Endothelial cell of umbilical vein (primary cell): Measurements from ENCODE around the gene WDFY3. TPM values are rescaled to one million over a fixed set of nuclear protein-coding genes. Genes with fewer than 3 reads are reported as not detected.
"Not testable (repeated sequence)": the region's sequence is repeated elsewhere in the genome, so short reads cannot be mapped to it uniquely, and the experiment has no call there.

Source experiments
- BruUV-seq: library from RNA; stranded (reverse); fragments of 400-500 nt; replicated peaks from 2 replicates; lab custom pipeline; 2021; lab: Mats Ljungman, UMichigan
- CTCF ChIA-PET: fragments of 300-600, 350-600 bp; sonication (Branson Sonifier 250); formaldehyde crosslinking; loops from one replicate; lab custom pipeline; 2021; ENCODE audit warnings: antibody characterized with exemption, inconsistent platforms; lab: Charles Lee
- POLR2A ChIA-PET: fragments of 300-600, 350-600 bp; sonication (Branson Sonifier 250); formaldehyde crosslinking; loops from one replicate; lab custom pipeline; 2021; ENCODE audit warnings: antibody characterized with exemption, inconsistent platforms; lab: Charles Lee
- DNase-seq: peaks from one replicate; pipeline ENCODE4 v3.0.0-alpha.2; 2011; ENCODE audit warnings: low read depth, low spot score
- FAIRE-seq: peaks from 2 replicates; lab custom pipeline; 2011; peaks lifted over from hg19 to GRCh38; lab: Jason Lieb, UNC
- H2AFZ ChIP-seq: 2 replicates; pipeline ENCODE4 v1.6.0; 2012; ENCODE audit warnings: low read depth, low read length, control low read depth, inconsistent platforms
- H3K27ac ChIP-seq: 2 replicates; pipeline ENCODE4 v1.5.1; 2011; ENCODE audit warnings: low read depth, mild to moderate bottlenecking, control low read depth, low read length, moderate library complexity; ENCODE audit not compliant: insufficient read depth
- H3K27me3 ChIP-seq, 2 experiments: 2 replicates each; pipeline versions ENCODE4 v1.6.0 to v1.6.1; 2011; ENCODE audit warnings: low read length in 2 of 2, mixed read lengths in 1 of 2; ENCODE audit not compliant: control insufficient read depth in 2 of 2, insufficient read depth in 2 of 2
- H3K36me3 ChIP-seq, 2 experiments: 2 replicates in 1 of 2; 3 replicates in 1 of 2; pipeline ENCODE4 v1.5.1; 2011; ENCODE audit warnings: low read length in 2 of 2, mild to moderate bottlenecking in 1 of 2, moderate library complexity in 1 of 2; ENCODE audit not compliant: control insufficient read depth in 2 of 2, insufficient read depth in 2 of 2; ENCODE audit errors: extremely low read depth in 1 of 2
- H3K4me1 ChIP-seq: 3 replicates; pipeline ENCODE4 v1.5.1; 2011; ENCODE audit warnings: mild to moderate bottlenecking, low read length; ENCODE audit not compliant: control insufficient read depth, insufficient read depth; ENCODE audit errors: extremely low read depth
- H3K4me2 ChIP-seq: 2 replicates; pipeline ENCODE4 v1.6.1; 2011; ENCODE audit warnings: low read length, control low read depth, mixed read lengths; ENCODE audit not compliant: insufficient read depth
- H3K4me3 ChIP-seq, 3 experiments: fragments of 200-600 bp in 1 of 3; sonication (generic), shearing (Covaris generic) in 1 of 3; replicated peaks in 1 of 3; 2 replicates each; pipeline ENCODE4 v1.5.1; 2011 to 2016; ENCODE audit warnings: control low read depth in 3 of 3, low read length in 3 of 3, mild to moderate bottlenecking in 2 of 3, inconsistent platforms in 1 of 3, low read depth in 1 of 3, moderate library complexity in 1 of 3; ENCODE audit not compliant: insufficient read depth in 1 of 3
- H3K79me2 ChIP-seq: 2 replicates; pipeline ENCODE4 v1.6.0; 2012; ENCODE audit warnings: low read length, inconsistent platforms; ENCODE audit not compliant: control insufficient read depth, insufficient read depth
- H3K9ac ChIP-seq: replicated peaks from 2 replicates; pipeline ENCODE3; 2011; ENCODE audit warnings: low read length, control low read depth; ENCODE audit not compliant: insufficient read depth; ENCODE audit errors: extremely low read depth
- H3K9me1 ChIP-seq: replicated peaks from 3 replicates; pipeline ENCODE4 v1.6.0; 2011; ENCODE audit warnings: mild to moderate bottlenecking, low read length; ENCODE audit not compliant: control insufficient read depth, insufficient read depth; ENCODE audit errors: extremely low read depth
- H3K9me3 ChIP-seq: replicated peaks from 2 replicates; pipeline ENCODE4 v1.5.1; 2012; ENCODE audit warnings: low read length, inconsistent platforms; ENCODE audit not compliant: control insufficient read depth, insufficient read depth
- H4K20me1 ChIP-seq: replicated peaks from 2 replicates; pipeline ENCODE3; 2011; ENCODE audit warnings: mild to moderate bottlenecking, low read length; ENCODE audit not compliant: control insufficient read depth, insufficient read depth; ENCODE audit errors: extremely low read depth
- EZH2 ChIP-seq: IDR thresholded peaks from 2 replicates; pipeline ENCODE4 v1.6.1; 2012; ENCODE audit warnings: borderline replicate concordance, low read depth, mild to moderate bottlenecking, moderate library complexity, low read length, inconsistent platforms; ENCODE audit not compliant: severe bottlenecking
- FOS ChIP-seq: IDR thresholded peaks from 2 replicates; pipeline ENCODE4 v1.6.1; 2011; ENCODE audit warnings: mild to moderate bottlenecking, low read length, moderate library complexity, borderline replicate concordance; ENCODE audit not compliant: insufficient read depth
- GATA2 ChIP-seq: IDR thresholded peaks from 2 replicates; pipeline ENCODE4 v1.7.0; 2011; ENCODE audit warnings: low read depth, mild to moderate bottlenecking, moderate library complexity, mixed read lengths, low read length; ENCODE audit not compliant: insufficient read length, insufficient read depth
- JUN ChIP-seq: IDR thresholded peaks from 2 replicates; pipeline ENCODE4 v1.6.1; 2011; ENCODE audit warnings: borderline replicate concordance, low read depth; ENCODE audit not compliant: insufficient read length, insufficient read depth
- MYC ChIP-seq: IDR thresholded peaks from one replicate; pipeline ENCODE4 v1.6.1; 2011; ENCODE audit warnings: mild to moderate bottlenecking, low read depth, low read length
- POLR2A ChIP-seq: IDR thresholded peaks from 2 replicates; pipeline ENCODE4 v1.6.1; 2012; ENCODE audit warnings: low read depth, mild to moderate bottlenecking, control low read depth, low read length
- POLR2AphosphoS5 ChIP-seq: IDR thresholded peaks from 2 replicates; pipeline ENCODE4 v1.6.1; 2012; ENCODE audit warnings: low read depth, mild to moderate bottlenecking, control low read depth, low read length, moderate library complexity; ENCODE audit not compliant: insufficient read depth
- dilution Hi-C: fragments of 300-500 bp; cut with MboI; formaldehyde crosslinking; loops from one replicate; pipeline ENCODE4 v1.15.0; 2019; ENCODE audit warnings: low sequenced_read_pairs; ENCODE audit not compliant: extremely low pct_ligation_motif_present
- intact Hi-C: fragments of 100-400 bp; cut with micrococcal nuclease; formaldehyde crosslinking; loops from one replicate; pipeline ENCODE4 v1.10.0; 2022
- polyA plus RNA-seq, 4 experiments: library from polyadenylated mRNA; depleted of rRNA in 3 of 4; stranded (reverse) in 3 of 4; unstranded in 1 of 4; fragments of >200 nt; gene quantifications; 2 replicates each; pipeline versions ENCODE4 v1.2.1 to v1.2.3, GENCODE V29; 2011 to 2012; ENCODE audit warnings: missing spikeins in 1 of 4
- total RNA-seq: library from RNA; stranded (reverse); gene quantifications from 2 replicates; pipeline ENCODE4 v1.2.3, GENCODE V29; 2021
- TF ChIP-seq, protein P1 (sequence below): IDR thresholded peaks from 2 replicates; pipeline ENCODE4 v1.6.1; 2011; ENCODE audit not compliant: insufficient read depth, insufficient read length
- TF ChIP-seq, protein P2 (sequence below), 2 donors: IDR thresholded peaks; 1 replicate in 1 of 2; 2 replicates in 1 of 2; pipeline ENCODE4 v1.5.1; 2011; ENCODE audit warnings: low read length in 2 of 2, mild to moderate bottlenecking in 2 of 2, moderate library complexity in 2 of 2, control low read depth in 1 of 2, inconsistent platforms in 1 of 2, low read depth in 1 of 2; ENCODE audit not compliant: insufficient read depth in 1 of 2; ENCODE audit errors: extremely low read depth in 1 of 2

The WDFY3 gene
- total and polyA plus RNA-seq, 2 donors (not counting 3 experiments of a cell fraction or from before 2014, with no cell fraction given): 37.0 to 113 TPM

DNA sequence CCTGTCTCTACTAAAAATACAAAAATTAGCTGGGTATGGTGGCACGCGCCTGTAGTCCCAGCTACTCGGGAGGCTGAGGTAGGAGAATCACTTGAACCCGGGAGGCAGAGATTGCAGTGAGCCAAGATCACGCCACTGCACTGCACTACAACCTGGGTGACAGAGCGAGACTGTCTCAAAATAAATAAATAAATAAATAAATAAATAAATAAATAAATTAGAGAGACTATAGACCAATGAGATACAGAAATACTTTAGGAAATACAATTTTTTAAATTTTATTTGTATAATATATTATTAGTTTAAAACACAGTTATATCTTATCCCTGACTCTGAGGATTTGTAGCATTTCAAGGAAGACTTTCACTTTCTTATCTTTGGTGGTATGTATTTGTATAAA lies 136.9 kb downstream of the WDFY3 start:
- H3K4me3 ChIP-seq, H3K9me1 ChIP-seq, H3K4me1 ChIP-seq, intact Hi-C loops, H3K4me2 ChIP-seq, DNase-seq, FAIRE-seq, H3K27ac ChIP-seq, H3K9ac ChIP-seq, H3K79me2 ChIP-seq, H3K9me3 ChIP-seq, H4K20me1 ChIP-seq, BruUV-seq, H3K27me3 ChIP-seq, dilution Hi-C loops, POLR2A ChIA-PET, H2AFZ ChIP-seq: not testable (repeated sequence)
- peaks cover 0 to 13% of the 10 kb centered on the region in 2 experiments for H3K36me3 ChIP-seq
- CTCF ChIA-PET: interaction anchor here (0.8 to 1.5 kb wide), 3 partner anchors 28 to 136 kb away, joined by 3 read pairs; no protein-coding TSS in a partner anchor

DNA sequence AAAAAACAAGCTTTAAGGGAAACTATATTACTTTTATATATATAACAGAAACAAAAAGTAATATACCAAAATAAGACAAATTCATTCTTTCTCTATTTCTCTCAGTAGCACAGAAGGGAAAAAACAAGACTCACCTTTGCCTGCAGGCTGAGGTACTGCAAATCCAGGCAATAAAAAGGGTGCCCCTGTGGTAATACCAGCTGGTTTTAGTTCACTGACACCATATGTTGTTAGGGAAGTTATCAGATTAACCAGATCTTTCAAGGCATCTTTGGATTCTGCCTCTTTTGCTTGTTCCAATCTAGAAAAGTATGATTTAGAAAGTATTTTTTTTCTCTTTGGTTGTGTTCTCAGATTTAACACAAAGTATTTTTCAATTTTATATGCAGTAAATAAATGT lies 139.8 kb downstream of the WDFY3 start:
- Histone ChIP-seq H3K9ac (no peak overlapping the region), H2AFZ (no peak overlapping the region), H3K4me3 (no peak overlapping the region), H4K20me1 (no peaks in the 10 kb centered on the region), H3K36me3 (peaks cover 0 to 13% of the 10 kb centered on the region in 2 experiments), H3K27me3 (no peaks in the 10 kb centered on the region), H3K9me3 (no peaks in the 10 kb centered on the region), H3K79me2 (peaks cover 5% of the 10 kb centered on the region), H3K27ac (no peak overlapping the region), H3K9me1 (no peaks in the 10 kb centered on the region), H3K4me1 (no peaks in the 10 kb centered on the region), H3K4me2 (no peak overlapping the region)
- POLR2A ChIA-PET: no interaction called here
- DNase-seq: no peak
- BruUV-seq: no TSS peak
- CTCF ChIA-PET: interaction anchor here (2.5 kb wide), 1 partner anchor 17 kb away, joined by 7 read pairs; no protein-coding TSS in a partner anchor
- intact Hi-C loops: no loop called here
- FAIRE-seq: no peak
- TF ChIP-seq FOS (no peak), EZH2 (no peak), GATA2 (no peak), POLR2A (no peak), POLR2AphosphoS5 (no peak), JUN (no peak), MYC (no peak)
- TF ChIP-seq, protein P1, sequence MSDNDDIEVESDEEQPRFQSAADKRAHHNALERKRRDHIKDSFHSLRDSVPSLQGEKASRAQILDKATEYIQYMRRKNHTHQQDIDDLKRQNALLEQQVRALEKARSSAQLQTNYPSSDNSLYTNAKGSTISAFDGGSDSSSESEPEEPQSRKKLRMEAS: no peak
- TF ChIP-seq, protein P2, sequence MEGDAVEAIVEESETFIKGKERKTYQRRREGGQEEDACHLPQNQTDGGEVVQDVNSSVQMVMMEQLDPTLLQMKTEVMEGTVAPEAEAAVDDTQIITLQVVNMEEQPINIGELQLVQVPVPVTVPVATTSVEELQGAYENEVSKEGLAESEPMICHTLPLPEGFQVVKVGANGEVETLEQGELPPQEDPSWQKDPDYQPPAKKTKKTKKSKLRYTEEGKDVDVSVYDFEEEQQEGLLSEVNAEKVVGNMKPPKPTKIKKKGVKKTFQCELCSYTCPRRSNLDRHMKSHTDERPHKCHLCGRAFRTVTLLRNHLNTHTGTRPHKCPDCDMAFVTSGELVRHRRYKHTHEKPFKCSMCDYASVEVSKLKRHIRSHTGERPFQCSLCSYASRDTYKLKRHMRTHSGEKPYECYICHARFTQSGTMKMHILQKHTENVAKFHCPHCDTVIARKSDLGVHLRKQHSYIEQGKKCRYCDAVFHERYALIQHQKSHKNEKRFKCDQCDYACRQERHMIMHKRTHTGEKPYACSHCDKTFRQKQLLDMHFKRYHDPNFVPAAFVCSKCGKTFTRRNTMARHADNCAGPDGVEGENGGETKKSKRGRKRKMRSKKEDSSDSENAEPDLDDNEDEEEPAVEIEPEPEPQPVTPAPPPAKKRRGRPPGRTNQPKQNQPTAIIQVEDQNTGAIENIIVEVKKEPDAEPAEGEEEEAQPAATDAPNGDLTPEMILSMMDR (IDR thresholded peaks at IDR 0.05; ENCODE audit: extremely low read depth in 1 of 2, insufficient read depth in 1 of 2, low read depth in 1 of 2, low read length in 2 of 2): no peak
- dilution Hi-C loops: no loop called here
